ENCODE results near the gene ADGRF3.
A peak's percentile ranks its signal among the peaks of the same experiment; 100 is the strongest.
"Not testable (repeated sequence)": the region's sequence is repeated elsewhere in the genome, so short reads cannot be mapped to it uniquely, and the experiment has no call there.

Gene ADGRF3

DNA sequence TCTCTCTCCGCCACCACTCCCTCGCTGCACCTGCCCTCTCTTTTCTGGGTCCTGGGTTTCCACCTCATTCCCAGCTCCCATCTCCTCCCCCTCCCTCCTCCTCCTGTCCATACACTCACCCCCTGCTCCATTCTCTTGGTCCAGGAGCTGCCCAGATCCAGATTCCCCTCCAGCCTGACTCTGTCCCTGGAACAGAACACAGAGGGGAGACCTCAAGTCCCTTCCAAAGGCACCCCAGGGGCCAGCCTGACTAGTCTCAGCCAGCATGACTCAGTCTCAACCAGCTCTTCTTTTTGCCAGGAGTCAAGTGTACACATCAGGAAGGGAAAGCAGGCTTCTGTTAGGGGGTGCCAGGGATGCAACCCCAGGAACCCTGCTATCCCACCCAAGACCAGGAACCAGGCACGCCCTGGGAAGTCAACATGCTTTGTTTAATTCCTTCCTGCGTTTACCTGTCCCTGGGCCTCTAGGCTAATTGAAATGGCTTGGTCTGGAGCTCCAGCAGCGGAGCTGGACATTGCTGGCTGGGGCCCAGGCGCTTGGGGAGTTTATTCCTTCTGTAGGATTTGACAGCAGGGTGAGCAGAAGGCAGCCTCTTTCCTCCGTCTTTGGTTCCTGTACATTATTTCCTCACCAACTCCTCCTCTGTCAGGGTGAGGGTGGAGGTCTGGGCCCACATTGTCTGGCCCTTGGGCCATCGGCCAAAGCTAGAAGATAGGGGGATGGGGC is 29.0 kb downstream of the ADGRF3 start:
- DNase-seq (ENCODE audit: low read depth in 2 of 2), result no peak

DNA sequence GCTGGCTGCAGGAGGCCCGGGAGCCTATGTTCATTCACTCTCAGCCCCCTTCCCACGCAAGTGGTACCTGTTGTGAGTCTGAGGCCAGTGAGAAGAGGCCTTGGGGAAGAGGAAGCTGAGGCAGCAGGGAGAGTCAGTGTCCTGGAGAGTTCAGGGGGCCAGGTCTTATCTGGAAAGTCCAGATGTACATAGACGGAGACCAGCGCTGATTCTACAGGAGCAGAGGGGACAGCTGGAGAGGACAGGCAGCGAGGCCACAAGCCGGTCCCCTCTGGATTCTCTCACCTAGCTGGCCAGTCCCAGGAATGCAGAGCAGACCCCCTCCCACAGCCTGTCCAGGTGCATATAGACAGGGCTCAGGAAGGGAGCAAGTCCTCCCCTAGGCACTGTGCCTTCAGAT is 29.7 kb downstream of the ADGRF3 start:
- no peak for DNase-seq (ENCODE audit: low read depth in 2 of 2)

DNA sequence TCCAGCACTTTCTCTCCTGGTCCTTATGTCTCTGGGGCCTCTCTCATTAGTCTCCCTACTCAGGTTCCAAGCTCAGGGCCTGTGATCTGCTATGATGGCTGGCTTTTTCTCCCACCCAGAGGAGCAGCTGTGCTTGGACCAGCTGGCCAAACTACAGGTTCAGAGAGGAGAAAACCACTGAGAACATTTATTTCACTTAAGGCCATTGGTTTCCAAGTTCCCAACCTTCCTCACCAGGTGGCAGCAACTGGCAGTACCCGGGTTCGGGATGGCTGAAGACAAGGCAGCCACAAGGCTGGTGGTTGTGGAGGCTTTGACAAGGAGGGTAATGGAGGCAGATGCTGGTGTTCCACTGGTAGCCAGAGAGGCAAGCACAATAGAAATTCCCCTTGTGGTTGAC is 30.5 kb downstream of the ADGRF3 start:
- DNase-seq (ENCODE audit: low read depth in 2 of 2), result no peak

DNA sequence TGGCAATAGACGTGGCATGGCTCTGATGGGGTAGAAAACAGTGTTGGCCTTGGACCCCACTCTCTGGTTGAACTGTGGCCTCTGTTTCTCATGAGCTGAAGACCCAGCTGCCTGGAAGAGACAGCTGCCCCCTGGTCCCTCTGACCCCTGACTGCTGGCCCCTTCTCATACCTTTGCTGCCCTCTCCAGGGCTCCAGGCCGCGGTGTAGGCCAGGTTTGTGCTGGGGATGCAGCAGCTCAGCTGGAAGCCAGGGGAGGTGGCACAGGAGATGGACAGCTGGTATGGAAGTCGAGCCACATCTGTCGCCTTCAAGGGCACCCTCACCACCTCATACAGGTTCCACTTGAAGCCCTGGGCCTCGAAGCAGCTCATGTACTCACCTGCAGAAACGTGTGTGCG is 32.3 kb downstream of the ADGRF3 start:
- no peak for DNase-seq (ENCODE audit: low read depth in 2 of 2)

DNA sequence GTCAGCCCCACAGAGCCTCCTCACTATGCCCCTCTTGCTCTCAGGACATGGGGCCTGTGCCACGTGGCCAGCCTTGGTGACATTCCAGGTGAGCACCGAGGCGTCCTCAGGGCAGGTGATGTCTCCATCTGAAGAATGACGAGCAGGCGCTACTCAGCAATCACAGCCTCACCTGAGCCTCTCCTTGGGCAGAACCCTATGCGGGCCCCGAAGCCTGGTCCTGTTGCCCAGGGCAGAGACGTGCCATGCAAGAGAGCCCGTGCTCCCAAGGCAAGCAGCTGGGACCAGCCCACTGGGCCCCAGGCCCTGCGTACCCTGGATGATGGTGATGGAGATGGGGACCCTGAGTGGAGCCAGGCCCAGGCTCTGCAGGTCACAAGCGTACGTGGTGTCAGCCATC is 33.1 kb downstream of the ADGRF3 start:
- no peak for DNase-seq (ENCODE audit: low read depth in 2 of 2)

DNA sequence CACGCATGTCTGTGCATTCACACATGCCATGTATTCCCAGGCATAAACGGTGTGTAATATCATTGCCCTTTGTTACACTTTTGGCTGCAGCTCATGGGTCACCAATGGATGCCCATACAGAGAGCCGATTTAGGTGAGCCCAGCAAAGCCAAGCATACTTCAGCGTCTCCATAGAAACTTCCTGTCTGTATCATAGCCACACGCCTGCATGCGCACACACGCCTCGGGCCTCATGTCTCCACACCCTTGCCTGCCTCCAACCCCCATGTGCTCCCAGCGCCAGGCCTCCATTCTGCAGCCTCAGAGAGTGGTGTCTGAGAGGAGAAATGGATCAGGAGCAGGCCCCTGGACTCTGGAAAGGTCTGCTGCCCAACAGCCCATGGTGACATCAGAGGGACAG is 34.1 kb downstream of the ADGRF3 start:
- no peak for DNase-seq (ENCODE audit: low read depth in 2 of 2)

DNA sequence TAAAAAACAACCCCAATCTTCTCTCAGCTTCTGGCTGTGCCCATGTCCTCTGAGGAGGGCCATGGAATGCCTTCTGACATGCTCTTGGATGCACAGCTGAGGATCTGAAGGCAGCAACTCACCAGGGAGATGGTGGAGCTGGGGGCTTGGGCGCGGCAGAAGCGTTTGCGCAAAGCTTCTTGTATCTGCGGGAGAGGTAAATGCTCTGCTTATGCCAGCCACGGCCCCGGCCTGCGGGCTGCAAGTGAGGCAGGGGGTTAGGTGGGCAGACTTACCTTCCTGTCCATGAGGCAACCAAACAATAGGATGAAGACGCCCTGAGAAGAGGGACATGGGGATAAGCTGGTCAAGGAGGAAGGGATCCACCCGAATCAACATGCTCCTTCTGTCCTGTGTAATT is 36.7 kb downstream of the ADGRF3 start:
- DNase-seq (ENCODE audit: low read depth in 2 of 2), result no peak

DNA sequence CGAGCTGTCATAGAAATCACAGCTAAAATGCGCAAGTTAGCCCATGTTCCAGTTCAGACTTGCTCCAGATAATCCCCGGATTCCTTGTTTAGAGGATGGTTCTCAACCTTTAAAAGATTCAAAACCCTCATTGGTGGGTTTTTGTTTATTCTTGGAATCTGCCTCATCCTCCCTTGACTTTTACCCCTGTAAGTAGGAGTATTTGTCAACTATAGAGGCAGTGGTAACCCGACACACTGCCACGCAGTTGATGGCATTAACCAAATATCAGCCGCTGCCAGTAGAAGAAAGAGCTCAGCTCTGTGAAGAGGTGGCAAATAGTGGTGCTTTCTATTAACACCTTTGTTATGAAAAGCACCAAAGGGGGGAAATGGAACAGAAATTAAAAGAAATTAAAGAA is 41.0 kb downstream of the ADGRF3 start:
- DNase-seq (ENCODE audit: low read depth in 2 of 2), result no peak

DNA sequence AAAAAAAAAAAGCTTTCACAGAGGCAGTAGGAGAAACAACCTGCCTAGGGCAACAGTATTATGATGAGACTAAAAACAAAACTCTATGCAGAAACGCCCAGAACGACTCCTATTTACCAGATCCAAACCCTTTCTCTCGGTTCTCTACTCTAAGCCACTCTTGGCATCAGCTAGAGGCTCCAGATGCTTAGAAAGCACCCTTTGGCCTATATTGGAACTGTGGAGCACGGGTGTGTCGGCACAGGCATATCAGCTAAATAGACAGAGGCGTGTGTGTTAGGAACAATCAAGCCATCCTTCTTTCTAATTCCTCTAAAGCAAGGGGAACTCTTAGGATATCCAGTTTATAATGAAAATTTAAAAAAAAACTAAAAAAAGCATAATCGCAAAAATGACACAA is 41.5 kb downstream of the ADGRF3 start:
- DNase-seq (ENCODE audit: low read depth in 2 of 2), result not testable (repeated sequence)

DNA sequence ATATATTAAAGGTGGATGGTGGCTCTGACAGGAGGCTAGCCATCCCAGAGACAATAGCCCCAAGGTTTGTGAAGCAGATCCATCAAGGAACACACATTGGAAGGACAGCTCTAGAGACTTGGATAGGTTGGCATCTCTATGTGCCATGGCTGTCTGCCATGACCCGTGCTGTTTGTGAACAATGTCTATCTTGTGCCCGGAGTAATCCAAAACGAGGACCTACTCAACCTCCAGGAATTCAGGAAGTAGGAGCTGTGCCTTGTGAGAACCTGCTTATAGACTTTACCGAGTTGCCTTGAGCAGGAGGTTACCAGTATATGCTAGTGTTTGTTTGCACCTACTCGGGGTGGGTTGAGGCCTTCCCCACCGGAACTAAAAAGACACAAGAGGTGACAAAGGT is 43.7 kb downstream of the ADGRF3 start:
- DNase-seq (ENCODE audit: low read depth in 2 of 2), result no peak

DNA sequence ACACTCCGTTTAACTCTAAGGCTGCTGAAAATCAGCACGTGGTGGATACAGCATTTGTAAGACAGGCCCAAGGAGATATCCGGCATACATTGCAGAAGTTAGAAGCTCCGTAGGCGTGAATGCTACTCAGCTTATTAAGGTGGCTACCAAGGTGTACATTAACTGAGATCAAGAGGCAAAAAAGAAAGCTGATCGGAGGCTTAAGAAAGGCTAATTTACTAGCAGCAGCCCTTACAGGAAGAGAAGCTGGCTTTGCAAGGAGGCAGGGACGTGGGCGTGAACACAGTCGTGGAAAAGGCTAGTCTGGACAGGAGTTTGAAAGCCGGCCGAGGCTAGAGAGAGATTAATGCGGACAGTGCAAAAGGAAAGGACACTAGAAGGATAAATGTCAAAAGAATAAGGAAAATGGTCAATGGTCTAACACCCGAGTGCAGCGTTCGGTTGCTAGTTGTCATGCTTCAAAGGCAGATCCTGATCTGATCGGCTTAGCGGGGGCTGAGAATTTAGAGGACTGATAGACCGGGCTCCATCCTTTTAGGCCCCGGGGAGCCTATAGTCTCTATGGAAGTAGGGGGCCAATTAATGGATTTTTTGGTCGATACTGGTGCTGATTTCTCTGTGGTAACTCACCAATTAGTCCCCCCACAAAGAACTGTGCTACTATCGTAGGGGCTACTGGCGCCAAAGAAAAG is 46.2 kb downstream of the ADGRF3 start:
- DNase-seq (ENCODE audit: low read depth in 2 of 2), result no peak

DNA sequence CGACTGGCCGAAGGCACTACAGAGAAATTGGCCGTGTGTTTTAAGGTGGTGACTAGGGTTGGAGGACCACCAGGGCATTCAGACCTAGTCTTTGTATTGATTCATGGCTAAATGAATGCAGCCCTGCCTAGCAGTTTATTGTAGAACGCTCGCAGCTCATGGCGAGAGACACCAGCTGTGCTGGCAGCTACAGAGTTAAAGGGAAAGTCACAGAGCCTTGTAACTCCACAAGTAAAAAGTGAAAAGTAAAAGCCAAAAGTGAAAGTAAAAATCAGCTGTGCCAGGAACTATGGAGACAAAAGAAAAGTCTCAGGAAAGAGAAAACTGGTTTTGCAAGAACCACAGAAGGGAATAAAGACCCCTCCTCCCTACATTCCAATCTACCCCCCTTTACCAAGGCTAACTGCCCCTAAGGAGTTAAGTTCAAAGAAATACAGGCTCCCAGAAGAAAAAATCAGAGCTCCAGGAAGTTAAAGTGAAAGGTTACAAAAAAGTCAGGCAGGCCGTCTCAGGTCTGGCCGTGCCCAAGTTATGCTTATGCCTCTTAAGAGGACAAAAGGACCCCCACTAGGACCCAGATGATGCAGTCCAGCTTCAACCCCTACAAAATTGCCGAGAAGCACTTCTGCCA is 47.0 kb downstream of the ADGRF3 start:
- no peak for DNase-seq (ENCODE audit: low read depth in 2 of 2)

DNA sequence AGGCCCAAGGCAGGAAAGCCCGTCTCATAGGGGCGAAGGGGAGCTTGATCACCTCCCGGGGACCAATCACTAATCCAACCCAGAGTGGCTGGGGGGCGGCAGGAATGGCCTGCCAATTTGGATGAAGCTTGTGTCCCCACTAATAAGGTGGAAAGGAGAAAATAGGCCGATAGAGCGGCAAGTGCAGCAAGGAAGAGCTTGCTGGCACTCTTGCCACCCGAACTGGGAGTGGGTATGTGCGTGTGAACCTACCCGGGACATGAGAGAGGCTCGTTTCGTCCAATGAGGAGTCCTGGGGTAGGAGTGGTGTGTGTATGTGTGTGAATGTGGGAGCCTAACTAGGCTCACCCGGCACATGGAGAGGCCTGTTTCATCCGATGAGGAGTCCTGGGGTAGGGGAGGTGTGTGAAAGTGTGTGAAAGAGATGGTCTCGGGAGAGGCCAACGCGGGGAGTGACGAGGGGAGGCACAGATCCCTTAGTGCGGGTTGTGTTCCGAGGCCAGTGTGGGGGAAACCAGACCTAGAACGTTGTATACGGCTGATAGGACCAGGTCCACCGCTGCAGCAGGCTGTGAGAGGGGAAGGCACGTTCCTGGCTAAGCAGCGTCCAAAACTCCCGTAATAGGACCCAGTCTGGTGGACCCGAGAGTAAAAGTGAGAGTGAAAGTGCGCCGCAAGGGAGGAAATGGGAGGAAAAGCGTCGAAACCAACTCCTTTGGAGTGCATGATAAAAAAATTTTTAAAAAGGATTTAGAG is 47.8 kb downstream of the ADGRF3 start:
- peak in 1 of 2 donors; percentile 9 for DNase-seq (ENCODE audit: low read depth in 2 of 2)

DNA sequence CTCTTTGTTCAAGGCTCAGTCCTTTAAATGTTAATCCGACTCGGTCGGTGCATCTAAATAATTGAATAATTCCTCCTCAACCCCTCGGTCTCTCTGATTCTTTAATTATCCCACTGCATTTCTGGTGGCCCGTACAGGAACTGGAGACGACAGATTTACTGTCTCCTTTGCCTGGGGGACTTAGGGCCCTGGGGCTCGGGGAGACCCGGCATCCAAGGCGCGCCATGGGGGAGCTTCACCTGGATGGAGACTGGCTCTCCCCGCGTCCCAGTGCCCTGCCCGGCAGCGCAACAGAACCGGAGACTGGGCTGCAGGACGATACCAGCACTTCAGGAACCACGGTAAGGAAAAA is 48.3 kb downstream of the ADGRF3 start:
- DNase-seq (ENCODE audit: low read depth in 2 of 2), result no peak

DNA sequence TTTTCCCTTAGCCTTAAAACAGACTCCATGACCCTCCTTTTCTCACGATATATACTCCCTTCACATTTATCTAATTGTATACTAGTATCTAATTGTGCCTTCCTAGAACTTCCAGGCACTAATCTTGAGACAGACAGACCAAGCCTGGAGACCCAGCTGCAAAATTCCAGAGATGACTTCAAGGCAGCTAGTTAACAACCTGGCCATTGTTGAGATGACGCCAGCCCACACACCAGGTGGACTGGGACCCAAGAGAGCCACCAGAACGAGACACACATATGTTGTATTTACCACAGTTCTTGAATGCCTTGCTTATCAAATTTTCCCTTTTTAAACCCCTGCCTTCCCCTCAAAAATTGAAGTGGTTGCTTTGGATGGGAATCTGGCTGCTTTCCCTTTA is 49.5 kb downstream of the ADGRF3 start:
- no peak for DNase-seq (ENCODE audit: low read depth in 2 of 2)

DNA sequence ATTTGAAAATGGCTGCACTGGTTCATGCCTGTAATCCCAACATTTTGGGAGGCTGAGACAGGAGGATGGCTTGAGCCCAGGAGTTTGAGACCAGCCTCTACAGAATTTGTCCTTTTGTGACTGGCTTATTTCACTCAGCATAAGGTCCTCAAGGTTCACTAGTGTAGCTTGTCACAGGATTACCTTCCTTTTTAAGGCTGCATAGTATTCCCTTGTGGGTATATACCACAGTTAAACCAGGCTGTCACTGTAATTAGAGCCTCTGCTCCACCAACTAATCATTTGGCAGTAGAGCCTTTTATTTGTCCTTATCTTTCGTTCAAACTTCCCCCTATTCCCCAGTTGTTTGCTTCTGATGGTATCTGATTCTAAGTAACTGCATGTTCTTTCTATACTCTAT is 51.1 kb downstream of the ADGRF3 start:
- no peak for DNase-seq (ENCODE audit: low read depth in 2 of 2)

DNA sequence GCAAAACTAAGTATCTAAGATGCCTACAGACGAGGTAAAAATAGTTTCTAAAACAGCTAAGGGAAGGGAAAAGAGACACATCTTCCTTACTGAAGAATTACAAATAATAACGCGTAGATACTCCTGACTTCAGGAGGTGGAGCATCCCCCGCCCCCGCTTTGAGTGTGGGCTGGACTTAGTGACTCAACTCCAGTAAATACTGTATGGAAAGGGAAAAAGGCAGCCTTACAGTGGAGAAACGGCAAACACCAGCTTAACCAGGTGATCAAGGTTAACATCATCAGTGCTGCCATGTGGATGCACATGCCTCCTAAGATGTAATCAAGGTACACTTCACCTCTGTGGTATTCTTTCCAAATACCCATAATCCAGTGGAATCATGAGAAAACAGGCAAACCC is 53.9 kb downstream of the ADGRF3 start:
- DNase-seq (ENCODE audit: low read depth in 2 of 2), result no peak

DNA sequence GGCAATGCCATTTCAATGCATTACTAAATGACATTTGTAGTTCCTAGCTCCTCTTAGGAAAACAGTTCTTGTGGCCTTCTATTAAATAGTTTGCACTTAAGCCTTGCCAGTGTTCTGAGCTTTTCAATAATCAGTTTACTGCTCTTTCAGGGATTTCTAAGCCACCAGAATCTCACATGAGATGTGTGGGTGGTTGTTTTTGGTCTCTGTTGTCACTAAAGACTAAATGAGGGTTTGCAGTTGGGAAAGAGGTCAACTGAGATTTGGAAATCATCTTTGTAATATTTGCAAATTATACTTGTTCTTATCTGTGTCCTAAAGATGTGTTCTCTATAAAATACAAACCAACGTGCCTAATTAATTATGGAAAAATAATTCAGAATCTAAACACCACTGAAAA is 56.6 kb downstream of the ADGRF3 start:
- DNase-seq (ENCODE audit: low read depth in 2 of 2), result no peak

DNA sequence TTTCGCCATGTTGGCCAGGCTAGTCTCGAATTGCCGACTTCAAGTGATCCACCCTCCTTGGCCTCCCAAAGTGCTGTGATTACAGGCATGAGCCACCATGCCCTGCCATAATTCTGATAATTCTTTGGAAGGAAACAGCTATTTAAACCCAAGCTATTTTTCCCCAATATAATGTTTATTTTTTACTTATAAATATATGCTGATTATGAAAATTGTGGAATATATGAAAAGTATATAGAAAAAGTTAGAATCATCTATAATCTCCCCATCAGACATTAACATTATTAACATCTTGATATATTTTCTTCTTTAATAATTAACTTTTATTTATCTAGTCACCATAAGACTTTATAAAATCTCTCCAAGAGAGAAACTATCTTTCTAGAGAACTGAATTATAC is 60.7 kb downstream of the ADGRF3 start:
- DNase-seq (ENCODE audit: low read depth in 2 of 2), result no peak

DNA sequence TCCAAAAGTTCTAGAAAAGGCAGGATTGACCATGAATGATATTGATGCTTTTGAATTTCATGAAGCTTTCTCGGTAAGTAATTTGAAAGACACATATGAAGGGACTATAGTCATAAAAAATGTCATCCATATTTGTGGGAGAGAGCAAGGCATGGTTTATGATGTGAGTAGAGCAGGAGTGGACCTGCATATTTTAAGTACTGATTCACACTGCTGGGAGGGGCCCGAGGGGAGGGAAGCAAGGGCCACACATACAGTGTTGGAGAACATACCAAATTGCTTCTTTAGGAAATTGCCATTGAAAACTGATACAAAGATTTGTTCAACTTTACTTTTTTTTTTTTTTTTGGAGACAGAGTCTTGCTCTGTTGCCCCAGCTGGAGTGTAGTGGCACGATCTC is 62.5 kb downstream of the ADGRF3 start:
- DNase-seq (ENCODE audit: low read depth in 2 of 2), result no peak

DNA sequence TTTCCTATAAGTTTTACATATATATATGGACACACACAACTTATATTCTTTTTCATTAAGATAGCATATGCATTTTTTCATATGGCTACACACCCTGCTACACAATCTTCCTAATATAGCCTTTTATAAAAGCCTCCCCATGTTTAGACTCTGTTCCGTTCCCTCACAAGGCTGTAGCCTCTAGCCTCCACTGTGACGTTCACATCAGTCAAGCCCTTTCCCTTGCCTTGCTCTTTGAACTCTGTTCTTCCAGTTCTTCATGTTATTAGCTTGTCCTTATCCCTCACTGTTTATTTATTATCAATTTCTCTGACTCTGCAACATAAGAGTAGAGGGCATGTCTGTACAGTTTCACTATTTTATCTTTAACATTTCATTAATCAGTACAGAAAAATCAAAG is 63.0 kb downstream of the ADGRF3 start:
- no peak for DNase-seq (ENCODE audit: low read depth in 2 of 2)

DNA sequence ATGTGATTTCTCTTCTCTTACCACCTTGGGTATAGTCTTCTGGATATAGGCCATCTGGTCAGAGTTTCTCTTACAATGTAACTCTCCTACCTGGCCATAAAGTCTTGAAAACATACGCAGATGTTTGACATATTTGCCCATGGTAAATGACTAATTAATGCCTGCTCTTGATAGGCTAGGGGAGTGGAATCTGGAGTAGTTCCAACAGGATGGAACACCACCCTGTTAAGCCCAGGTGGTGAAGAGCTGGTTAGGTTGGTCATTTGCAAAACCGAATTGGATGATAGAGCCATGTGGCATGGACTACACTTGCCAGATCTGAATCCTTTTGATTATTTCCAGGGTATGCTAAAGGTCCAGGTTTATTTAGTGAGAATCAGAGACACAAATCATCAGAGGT is 65.4 kb downstream of the ADGRF3 start:
- DNase-seq (ENCODE audit: low read depth in 2 of 2), result no peak

DNA sequence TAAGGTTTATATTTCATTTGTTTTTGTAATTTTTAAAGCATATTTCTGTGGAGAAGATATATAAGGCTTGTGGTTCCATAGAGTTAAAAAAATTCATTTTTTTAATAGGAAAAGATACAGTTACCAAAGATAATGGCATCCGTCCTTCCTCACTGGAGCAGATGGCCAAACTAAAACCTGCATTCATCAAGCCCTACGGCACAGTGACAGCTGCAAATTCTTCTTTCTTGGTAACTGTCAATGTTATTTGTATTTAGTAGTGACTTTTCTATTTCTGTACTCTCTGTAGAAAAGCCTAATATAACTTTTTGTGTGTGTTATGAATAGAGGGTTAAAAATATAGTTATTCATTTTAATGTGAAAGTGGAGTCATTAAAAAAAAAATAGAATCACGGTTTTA is 66.7 kb downstream of the ADGRF3 start:
- DNase-seq (ENCODE audit: low read depth in 2 of 2), result no peak

Measured in stimulated activated CD8-positive, alpha-beta memory T cell treated with anti-CD3 and anti-CD28 coated beads, Interleukin-2, amount 100 ng/mL, for 48 hours (primary cell).